GM13976 (cell line): ENCODE measurements around the gene CIB1.
A peak's percentile ranks its signal among the peaks of the same experiment; 100 is the strongest.
"Not testable (repeated sequence)": the region's sequence is repeated elsewhere in the genome, so short reads cannot be mapped to it uniquely, and the experiment has no call there.

ENCODE experiments used
- DNase-seq: peaks from one replicate; pipeline ENCODE4 v3.0.0; 2012; ENCODE audit warnings: low spot score
- in situ Hi-C: fragments of 300-500 bp; cut with MboI; formaldehyde crosslinking; loops from one replicate; pipeline ENCODE4 v1.12.0; 2022; ENCODE audit warnings: low sequenced_read_pairs, mixed read lengths, inconsistent platforms; ENCODE audit not compliant: unreplicated experiment
- TF ChIP-seq, protein P1 (sequence below): IDR thresholded peaks from 2 replicates; pipeline ENCODE4 v1.5.1; 2012; ENCODE audit warnings: borderline replicate concordance, mild to moderate bottlenecking; ENCODE audit not compliant: insufficient read depth; ENCODE audit errors: extremely low read depth, missing control alignments, control extremely low read depth

CIB1 gene

DNA sequence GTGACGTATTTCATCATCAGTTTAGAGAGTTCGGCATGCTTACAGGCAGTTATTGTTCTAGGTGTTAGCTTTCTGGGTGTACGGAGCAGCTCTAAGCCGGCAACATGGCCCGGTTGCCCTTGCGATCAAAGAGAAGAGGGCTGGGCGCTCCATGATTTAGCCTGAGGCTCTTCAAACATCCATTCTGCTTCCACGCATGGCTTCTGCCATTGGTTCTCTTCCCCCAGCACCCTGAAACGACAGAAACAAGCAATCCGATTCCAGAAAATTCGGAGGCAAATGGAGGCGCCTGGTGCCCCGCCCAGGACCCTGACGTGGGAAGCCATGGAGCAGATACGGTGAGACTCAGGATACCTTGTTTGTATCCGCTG is 32.3 kb upstream of the CIB1 start:
- TF ChIP-seq, protein P1, sequence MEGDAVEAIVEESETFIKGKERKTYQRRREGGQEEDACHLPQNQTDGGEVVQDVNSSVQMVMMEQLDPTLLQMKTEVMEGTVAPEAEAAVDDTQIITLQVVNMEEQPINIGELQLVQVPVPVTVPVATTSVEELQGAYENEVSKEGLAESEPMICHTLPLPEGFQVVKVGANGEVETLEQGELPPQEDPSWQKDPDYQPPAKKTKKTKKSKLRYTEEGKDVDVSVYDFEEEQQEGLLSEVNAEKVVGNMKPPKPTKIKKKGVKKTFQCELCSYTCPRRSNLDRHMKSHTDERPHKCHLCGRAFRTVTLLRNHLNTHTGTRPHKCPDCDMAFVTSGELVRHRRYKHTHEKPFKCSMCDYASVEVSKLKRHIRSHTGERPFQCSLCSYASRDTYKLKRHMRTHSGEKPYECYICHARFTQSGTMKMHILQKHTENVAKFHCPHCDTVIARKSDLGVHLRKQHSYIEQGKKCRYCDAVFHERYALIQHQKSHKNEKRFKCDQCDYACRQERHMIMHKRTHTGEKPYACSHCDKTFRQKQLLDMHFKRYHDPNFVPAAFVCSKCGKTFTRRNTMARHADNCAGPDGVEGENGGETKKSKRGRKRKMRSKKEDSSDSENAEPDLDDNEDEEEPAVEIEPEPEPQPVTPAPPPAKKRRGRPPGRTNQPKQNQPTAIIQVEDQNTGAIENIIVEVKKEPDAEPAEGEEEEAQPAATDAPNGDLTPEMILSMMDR: no peak
- peak; percentile 35 for DNase-seq

GRCh38 chr15:90265271-90266060 is 31.7 kb upstream of the CIB1 start, which contains the start of gene NGRN:
TSS of gene NGRN (plus strand) at chr15:90265672. CDS start at chr15:90265713, 41 bp downstream.
- peak; percentile 91 for DNase-seq
- in situ Hi-C loops: no loop called here
- TF ChIP-seq, protein P1: no peak

More for the DNA sequence above, 32.3 kb upstream of the CIB1 start:
- in situ Hi-C loops: no loop called here

GRCh38 chr15:90264671-90265070 is 30.9 kb upstream of the CIB1 start:
- TF ChIP-seq, protein P1: no peak
- no peak for DNase-seq
- in situ Hi-C loops: no loop called here

GRCh38 chr15:90262426-90262825 is 28.7 kb upstream of the CIB1 start:
- in situ Hi-C loops: no loop called here
- TF ChIP-seq, protein P1: no peak
- no peak for DNase-seq

GRCh38 chr15:90261811-90262210 is 28.1 kb upstream of the CIB1 start:
- TF ChIP-seq, protein P1: no peak
- no peak for DNase-seq
- in situ Hi-C loops: no loop called here

DNA sequence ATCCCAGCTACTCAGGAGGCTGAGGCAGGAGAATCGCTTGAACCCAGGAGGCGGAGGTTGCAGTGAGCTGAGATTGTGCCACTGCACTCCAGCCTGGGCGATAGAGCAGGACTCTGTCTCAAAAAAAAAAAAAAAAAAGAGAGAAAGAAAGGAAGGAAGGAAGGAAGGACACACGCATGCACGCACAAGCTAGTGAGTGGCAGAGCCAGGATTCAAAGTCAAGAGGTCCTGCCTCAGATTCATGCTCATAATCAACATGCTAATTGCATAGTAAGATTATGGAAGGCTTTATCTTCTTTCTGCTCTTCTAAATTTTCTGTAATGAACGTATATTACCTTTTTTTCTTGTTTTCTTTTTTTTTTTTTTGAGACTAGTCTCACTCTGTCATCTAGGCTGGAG is 27.0 kb upstream of the CIB1 start:
- in situ Hi-C loops, DNase-seq: not testable (repeated sequence)

DNA sequence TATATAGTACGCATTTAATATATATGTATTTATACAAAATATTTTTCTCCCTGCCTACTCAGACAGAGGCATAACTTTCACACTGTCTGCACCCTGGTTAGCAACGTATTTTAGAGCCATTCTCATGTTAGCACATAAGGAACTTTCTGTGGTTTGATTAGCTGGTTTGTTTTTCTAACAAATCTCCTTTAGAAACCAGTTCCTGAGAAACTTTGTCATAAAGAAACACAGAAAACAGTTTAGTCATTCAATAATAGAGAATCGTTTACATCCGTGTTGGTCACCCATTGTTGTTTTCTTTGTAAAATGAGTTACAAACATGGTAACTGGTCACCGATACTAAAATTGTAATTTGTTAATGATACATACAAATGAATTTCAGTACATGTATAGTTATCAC is 25.8 kb upstream of the CIB1 start:
- TF ChIP-seq, protein P1: no peak
- in situ Hi-C loops: no loop called here
- DNase-seq: peak; percentile 48
